ENCODE data around the gene PDE7B. TPM values are rescaled to one million over a fixed set of nuclear protein-coding genes. Genes with fewer than 3 reads are reported as not detected.

PDE7B gene
- total and polyA plus RNA-seq, 2 donors (not counting 1 experiment from before 2014, with no cell fraction given), result 2.6 to 7.5 TPM

DNA sequence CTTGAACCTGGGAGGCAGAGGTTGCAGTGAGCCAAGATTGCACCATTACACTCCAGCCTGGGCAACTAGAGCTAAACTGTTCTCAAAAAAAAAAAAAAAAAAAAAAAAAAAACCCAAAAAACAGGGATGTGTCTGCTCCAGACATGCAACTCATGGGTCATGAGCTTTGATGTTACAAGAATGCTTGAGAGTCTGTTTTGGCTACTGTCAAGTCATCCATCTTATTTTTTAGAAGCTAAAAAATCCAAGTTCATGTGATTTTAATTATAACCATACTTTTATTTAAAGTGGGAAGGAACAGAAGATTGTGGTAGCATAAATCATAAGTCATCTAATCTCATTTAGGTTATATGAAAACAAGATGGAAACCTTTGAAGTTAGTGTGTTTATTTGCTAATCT, 120.6 kb downstream of the PDE7B start:
- no peak for ATAC-seq (ENCODE audit: low read depth)
- no peak for DNase-seq
- no peak for TF ChIP-seq EZH2 (IDR thresholded peaks at IDR 0.05; ENCODE audit: borderline replicate concordance, insufficient read depth, low read depth, low read length, poor library complexity, severe bottlenecking)
- TF ChIP-seq, protein P1, sequence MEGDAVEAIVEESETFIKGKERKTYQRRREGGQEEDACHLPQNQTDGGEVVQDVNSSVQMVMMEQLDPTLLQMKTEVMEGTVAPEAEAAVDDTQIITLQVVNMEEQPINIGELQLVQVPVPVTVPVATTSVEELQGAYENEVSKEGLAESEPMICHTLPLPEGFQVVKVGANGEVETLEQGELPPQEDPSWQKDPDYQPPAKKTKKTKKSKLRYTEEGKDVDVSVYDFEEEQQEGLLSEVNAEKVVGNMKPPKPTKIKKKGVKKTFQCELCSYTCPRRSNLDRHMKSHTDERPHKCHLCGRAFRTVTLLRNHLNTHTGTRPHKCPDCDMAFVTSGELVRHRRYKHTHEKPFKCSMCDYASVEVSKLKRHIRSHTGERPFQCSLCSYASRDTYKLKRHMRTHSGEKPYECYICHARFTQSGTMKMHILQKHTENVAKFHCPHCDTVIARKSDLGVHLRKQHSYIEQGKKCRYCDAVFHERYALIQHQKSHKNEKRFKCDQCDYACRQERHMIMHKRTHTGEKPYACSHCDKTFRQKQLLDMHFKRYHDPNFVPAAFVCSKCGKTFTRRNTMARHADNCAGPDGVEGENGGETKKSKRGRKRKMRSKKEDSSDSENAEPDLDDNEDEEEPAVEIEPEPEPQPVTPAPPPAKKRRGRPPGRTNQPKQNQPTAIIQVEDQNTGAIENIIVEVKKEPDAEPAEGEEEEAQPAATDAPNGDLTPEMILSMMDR (IDR thresholded peaks at IDR 0.05), result no peak
- Histone ChIP-seq H4K20me1 (ENCODE audit: control insufficient read depth, insufficient read depth, low read length, poor library complexity, severe bottlenecking) (no peaks in the 10 kb centered on the region), H3K79me2 (ENCODE audit: control insufficient read depth, insufficient read depth, low read length) (no peaks in the 10 kb centered on the region), H3K4me2 (replicated peaks; ENCODE audit: low read depth, low read length, poor library complexity, severe bottlenecking) (no peak overlapping the region), H3K27ac (ENCODE audit: low read length in 2 of 2) (no peak overlapping the region), H2AFZ (ENCODE audit: insufficient read depth, low read depth, low read length, poor library complexity, severe bottlenecking) (no peak overlapping the region), H3K4me1 (ENCODE audit: control insufficient read depth in 2 of 2, insufficient read depth in 2 of 2, low read length in 2 of 2) (no peaks in the 10 kb centered on the region), H3K9me3 (ENCODE audit: control extremely low read depth in 1 of 3, control insufficient read depth in 2 of 3, insufficient read depth in 1 of 3, low read length in 2 of 3) (no peaks in the 10 kb centered on the region), H3K27me3 (replicated peaks in 1 of 4; ENCODE audit: control extremely low read depth in 1 of 4, control insufficient read depth in 3 of 4, insufficient read depth in 4 of 4, low read length in 3 of 4) (no peaks in the 10 kb centered on the region), H3K4me3 (ENCODE audit: control extremely low read depth in 1 of 5, extremely low read depth in 1 of 5, insufficient read depth in 1 of 5, low read depth in 2 of 5, low read length in 4 of 5) (no peak overlapping the region), H3K9ac (ENCODE audit: low read length) (no peak overlapping the region), H3K36me3 (replicated peaks in 1 of 2; ENCODE audit: control extremely low read depth in 1 of 2, control insufficient read depth in 1 of 2, extremely low read depth in 1 of 2, insufficient read depth in 2 of 2, low read length in 1 of 2) (no peaks in the 10 kb centered on the region)
- Mint-ChIP-seq H3K27ac (no peak overlapping the region), H3K27me3 (no peaks in the 10 kb centered on the region), H3K9me3 (ENCODE audit: insufficient read depth) (peaks cover 7% of the 10 kb centered on the region), H3K4me3 (no peak overlapping the region), H3K4me1 (no peaks in the 10 kb centered on the region)
- ChIA-PET POLR2A (no interaction called here), CTCF (interaction anchor here (0.6 to 1.2 kb wide), 2 partner anchors 12 to 84 kb away, joined by 3 to 7 read pairs; no protein-coding TSS in a partner anchor)
- intact Hi-C loops (cut with micrococcal nuclease), result no loop called here

DNA sequence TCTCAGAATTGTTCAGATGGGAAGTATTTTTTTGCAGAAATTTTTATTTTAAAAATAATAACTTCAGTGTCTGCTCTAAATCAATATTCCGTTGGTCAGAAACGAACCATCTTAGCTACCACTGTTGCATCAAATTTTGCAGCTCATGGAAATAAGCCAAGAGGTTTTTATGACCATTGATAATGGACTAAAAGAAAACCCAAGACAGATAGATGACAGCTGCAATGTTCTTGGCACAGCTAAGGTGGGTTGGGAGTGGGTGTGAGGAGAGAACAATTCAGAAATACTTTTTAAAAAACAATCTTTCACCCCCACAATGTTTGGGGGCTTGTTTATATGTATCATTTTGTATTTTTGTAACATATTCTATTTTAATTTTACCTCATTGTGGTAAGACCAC, 121.1 kb downstream of the PDE7B start:
- WGBS (ENCODE audit: insufficient coverage), result no CpG with 5 or more reads among the region's 2 CpGs
- Histone ChIP-seq H3K9ac (ENCODE audit: low read length) (no peak overlapping the region), H3K79me2 (ENCODE audit: control insufficient read depth, insufficient read depth, low read length) (no peaks in the 10 kb centered on the region), H3K4me3 (ENCODE audit: control extremely low read depth in 1 of 5, extremely low read depth in 1 of 5, insufficient read depth in 1 of 5, low read depth in 2 of 5, low read length in 4 of 5) (no peak overlapping the region), H2AFZ (ENCODE audit: insufficient read depth, low read depth, low read length, poor library complexity, severe bottlenecking) (no peak overlapping the region), H3K27ac (ENCODE audit: low read length in 2 of 2) (no peak overlapping the region), H3K36me3 (replicated peaks in 1 of 2; ENCODE audit: control extremely low read depth in 1 of 2, control insufficient read depth in 1 of 2, extremely low read depth in 1 of 2, insufficient read depth in 2 of 2, low read length in 1 of 2) (no peaks in the 10 kb centered on the region), H3K4me1 (ENCODE audit: control insufficient read depth in 2 of 2, insufficient read depth in 2 of 2, low read length in 2 of 2) (no peaks in the 10 kb centered on the region), H3K9me3 (ENCODE audit: control extremely low read depth in 1 of 3, control insufficient read depth in 2 of 3, insufficient read depth in 1 of 3, low read length in 2 of 3) (no peaks in the 10 kb centered on the region), H3K4me2 (replicated peaks; ENCODE audit: low read depth, low read length, poor library complexity, severe bottlenecking) (no peak overlapping the region), H3K27me3 (replicated peaks in 1 of 4; ENCODE audit: control extremely low read depth in 1 of 4, control insufficient read depth in 3 of 4, insufficient read depth in 4 of 4, low read length in 3 of 4) (no peaks in the 10 kb centered on the region), H4K20me1 (ENCODE audit: control insufficient read depth, insufficient read depth, low read length, poor library complexity, severe bottlenecking) (no peaks in the 10 kb centered on the region)
- DNase-seq (no peak), ATAC-seq (ENCODE audit: low read depth) (no peak)
- CTCF ChIA-PET, result interaction anchor here (0.6 to 1.2 kb wide), 2 partner anchors 12 to 84 kb away, joined by 3 to 7 read pairs; no protein-coding TSS in a partner anchor
- Mint-ChIP-seq H3K9me3 (ENCODE audit: insufficient read depth) (peaks cover 7% of the 10 kb centered on the region), H3K4me1 (no peaks in the 10 kb centered on the region), H3K4me3 (no peak overlapping the region), H3K27me3 (no peaks in the 10 kb centered on the region), H3K27ac (no peak overlapping the region)
- TF ChIP-seq, protein P1 (IDR thresholded peaks at IDR 0.05), result no peak
- no peak for TF ChIP-seq EZH2 (IDR thresholded peaks at IDR 0.05; ENCODE audit: borderline replicate concordance, insufficient read depth, low read depth, low read length, poor library complexity, severe bottlenecking)
- POLR2A ChIA-PET, result no interaction called here
- intact Hi-C loops (cut with micrococcal nuclease), result no loop called here
